HG03457 (cell line): Measurements from ENCODE around the gene ONECUT3.
"Not testable (repeated sequence)": the region's sequence is repeated elsewhere in the genome, so short reads cannot be mapped to it uniquely, and the experiment has no call there.

Experiments
- ATAC-seq: cut with Tn5 transposase; IDR thresholded peaks from one replicate; pipeline ENCODE4 v1.9.1; 2021; ENCODE audit warnings: moderate number of reproducible peaks; ENCODE audit not compliant: unreplicated experiment

ONECUT3 gene

GRCh38 chr19:1752757-1753728 lies at the start of gene ONECUT3:
Gene ONECUT3, plus strand, starts transcription at chr19:1753506. Its CDS starts 157 bp downstream, at chr19:1753663.
- ATAC-seq, result no peak

- no peak for ATAC-seq
Observed at GRCh38 chr19:1704339-1704738, 49.0 kb upstream of the ONECUT3 start.

GRCh38 chr19:1705367-1705766 lies 47.9 kb upstream of the ONECUT3 start:
- ATAC-seq, result no peak

GRCh38 chr19:1706646-1707045 lies 46.7 kb upstream of the ONECUT3 start:
- not testable (repeated sequence) for ATAC-seq

- ATAC-seq, result no peak
Observed at GRCh38 chr19:1707240-1707639, 46.1 kb upstream of the ONECUT3 start.

- ATAC-seq, result no peak
Observed at GRCh38 chr19:1713170-1713569, 40.1 kb upstream of the ONECUT3 start.

GRCh38 chr19:1715540-1715939 lies 37.8 kb upstream of the ONECUT3 start:
- ATAC-seq, result no peak

- no peak for ATAC-seq
Observed at GRCh38 chr19:1717200-1717969, 35.9 kb upstream of the ONECUT3 start.

- no peak for ATAC-seq
Observed at GRCh38 chr19:1717970-1718264, 35.4 kb upstream of the ONECUT3 start.

GRCh38 chr19:1718420-1719291 lies 34.6 kb upstream of the ONECUT3 start:
- no peak for ATAC-seq

- ATAC-seq, result no peak
Observed at GRCh38 chr19:1719519-1719918, 33.8 kb upstream of the ONECUT3 start.

GRCh38 chr19:1720237-1720636 lies 33.1 kb upstream of the ONECUT3 start:
- no peak for ATAC-seq

GRCh38 chr19:1725100-1726064 lies 27.9 kb upstream of the ONECUT3 start:
- no peak for ATAC-seq

GRCh38 chr19:1728816-1729567 lies 24.3 kb upstream of the ONECUT3 start:
- ATAC-seq, result no peak

- ATAC-seq, result no peak
Observed at GRCh38 chr19:1729568-1729925, 23.8 kb upstream of the ONECUT3 start.

GRCh38 chr19:1730157-1730556 lies 23.1 kb upstream of the ONECUT3 start:
- ATAC-seq, result no peak

- no peak for ATAC-seq
Observed at GRCh38 chr19:1734321-1734966, 18.9 kb upstream of the ONECUT3 start.

- ATAC-seq, result no peak
Observed at GRCh38 chr19:1736280-1736679, 17.0 kb upstream of the ONECUT3 start.

GRCh38 chr19:1736927-1737326 lies 16.4 kb upstream of the ONECUT3 start:
- no peak for ATAC-seq
